GM21723 (cell line): ENCODE data around the gene NHSL1.

Source experiments
- ATAC-seq: cut with Tn5 transposase; IDR thresholded peaks from one replicate; pipeline ENCODE4 v1.9.1; 2021; ENCODE audit warnings: mild to moderate bottlenecking, moderate library complexity; ENCODE audit not compliant: unreplicated experiment

The NHSL1 gene

DNA sequence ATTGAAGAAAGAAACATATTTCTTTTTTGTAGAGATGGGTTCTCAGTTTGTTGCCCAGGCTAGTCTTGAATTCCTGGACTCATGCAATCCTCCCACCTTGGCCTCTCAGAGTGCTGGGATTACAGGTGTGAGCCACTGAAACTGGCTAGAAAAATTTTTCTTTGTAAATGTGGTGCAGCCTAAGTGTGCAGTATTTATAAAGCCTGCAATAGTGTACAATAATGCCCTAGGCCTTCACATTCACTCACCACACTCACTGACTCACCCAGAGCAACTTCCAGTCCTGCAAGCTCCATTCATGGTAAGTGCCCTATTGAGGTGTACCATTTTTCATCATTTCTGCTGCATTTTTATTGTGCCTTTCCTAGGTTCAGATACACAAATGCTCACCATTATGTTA lies 31.4 kb downstream of the NHSL1 start:
- no peak for ATAC-seq

- no peak for ATAC-seq
These were observed 34.2 kb downstream of the NHSL1 start for GRCh38 chr6:138465007-138465645.

- no peak for ATAC-seq
These were observed 35.2 kb downstream of the NHSL1 start for GRCh38 chr6:138464085-138464484.

DNA sequence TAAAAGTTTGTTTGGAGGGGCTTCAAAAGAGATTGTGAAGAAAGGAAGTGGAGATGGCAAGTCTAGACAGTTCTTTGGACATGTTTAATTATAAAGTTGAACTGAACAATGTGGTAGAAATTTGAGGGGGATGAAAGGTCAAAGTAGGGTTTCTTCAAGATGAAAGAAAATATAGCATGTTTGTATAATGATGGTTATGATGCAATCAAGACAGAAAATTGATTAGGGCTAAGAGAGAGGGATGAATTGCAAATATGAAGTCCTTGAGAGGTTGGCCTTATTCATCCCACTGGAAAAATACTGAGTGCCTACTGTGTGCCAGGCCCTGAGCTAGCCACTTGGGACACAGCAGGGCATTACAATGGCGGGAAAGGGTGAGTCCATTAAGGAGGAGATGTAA lies 37.6 kb downstream of the NHSL1 start:
- no peak for ATAC-seq

DNA sequence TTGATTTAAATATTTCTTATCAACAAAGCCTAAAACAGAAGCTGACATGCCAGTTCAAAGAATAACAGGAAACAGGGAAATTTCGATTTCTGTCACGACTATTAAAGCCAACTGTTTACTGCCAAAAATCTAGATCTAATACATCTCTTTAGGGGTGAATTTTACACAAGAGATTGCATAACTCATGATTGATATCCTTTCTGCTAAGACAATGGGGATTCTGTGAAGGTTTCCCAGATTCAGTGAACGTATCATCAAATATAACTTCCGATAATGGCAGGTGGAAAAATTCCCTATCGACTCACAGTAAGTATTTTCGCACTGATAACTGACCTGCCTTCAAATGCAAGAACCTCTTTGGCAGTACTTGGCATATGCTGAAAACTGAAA lies 42.9 kb downstream of the NHSL1 start:
- no peak for ATAC-seq

GRCh38 chr6:138455746-138456400 lies 43.4 kb downstream of the NHSL1 start:
- ATAC-seq = peak; percentile 89

- peak; percentile 61 for ATAC-seq
These were observed 44.1 kb downstream of the NHSL1 start for GRCh38 chr6:138454981-138455706.

DNA sequence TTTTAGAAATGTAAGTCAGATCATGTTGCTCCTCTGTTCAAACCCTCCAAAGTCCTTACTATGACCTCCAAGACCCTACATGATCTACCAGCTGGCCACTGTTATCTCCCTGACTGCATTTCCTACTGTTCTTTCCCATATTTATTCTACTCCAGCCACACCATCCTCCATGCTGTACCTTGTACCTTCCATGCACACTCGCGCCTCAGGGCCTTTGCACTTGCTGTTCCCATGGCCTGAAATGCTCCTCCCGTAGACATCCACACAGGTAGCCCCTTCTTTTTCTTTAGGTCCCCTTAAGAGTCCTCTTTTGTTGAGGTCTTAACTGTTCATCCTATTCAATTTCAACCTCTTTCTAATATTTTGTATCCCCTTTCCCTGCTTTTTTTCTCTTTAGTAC lies 48.3 kb downstream of the NHSL1 start:
- no peak for ATAC-seq

- ATAC-seq = peak; percentile 51
These were observed 48.8 kb downstream of the NHSL1 start for GRCh38 chr6:138450445-138450844.

DNA sequence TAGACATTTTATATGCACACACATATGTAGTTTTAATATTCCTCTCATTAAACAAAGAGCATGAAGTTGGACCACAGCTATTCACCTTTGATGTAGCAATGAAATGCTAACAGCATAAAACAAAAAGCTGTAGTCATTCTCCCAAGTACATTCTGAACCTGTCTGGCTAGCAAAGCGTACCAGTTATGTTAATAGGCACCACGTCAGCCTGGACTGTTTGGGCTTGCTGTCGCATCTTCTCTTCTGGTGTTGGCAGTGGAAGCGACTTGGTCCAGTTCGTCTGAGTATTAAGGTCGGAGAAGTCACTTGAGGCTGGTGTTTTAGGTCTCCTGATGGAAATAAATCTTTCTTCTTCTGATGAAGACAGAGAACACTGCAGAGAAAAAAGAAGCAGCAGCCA lies 52.5 kb downstream of the NHSL1 start:
- no peak for ATAC-seq

GRCh38 chr6:138443979-138444378 lies 55.3 kb downstream of the NHSL1 start:
- ATAC-seq = no peak

GRCh38 chr6:138442663-138443062 lies 56.6 kb downstream of the NHSL1 start:
- ATAC-seq = no peak

DNA sequence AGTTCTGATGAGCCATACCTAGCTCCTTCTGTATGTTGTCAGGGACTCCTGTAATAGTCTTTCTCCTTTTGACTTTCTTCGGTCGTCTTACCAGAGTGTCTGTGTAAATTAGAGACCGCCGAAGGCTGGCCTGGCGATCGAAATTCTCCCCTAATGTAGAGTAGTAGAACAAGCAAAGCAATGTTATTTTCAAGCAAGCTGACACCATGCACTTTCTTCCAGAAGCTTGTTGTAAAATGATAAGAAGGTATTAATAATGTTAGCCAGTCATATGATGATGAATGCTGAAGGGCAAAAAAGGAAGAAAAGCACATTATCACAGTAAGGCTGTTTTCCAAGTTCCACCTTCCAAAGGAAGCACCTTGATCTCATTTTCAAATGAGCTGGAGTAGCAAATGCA lies 57.3 kb downstream of the NHSL1 start:
- no peak for ATAC-seq

- ATAC-seq = no peak
These were observed 58.4 kb downstream of the NHSL1 start for GRCh38 chr6:138440758-138441357.

- no peak for ATAC-seq
These were observed 59.0 kb downstream of the NHSL1 start for GRCh38 chr6:138440296-138440695.

DNA sequence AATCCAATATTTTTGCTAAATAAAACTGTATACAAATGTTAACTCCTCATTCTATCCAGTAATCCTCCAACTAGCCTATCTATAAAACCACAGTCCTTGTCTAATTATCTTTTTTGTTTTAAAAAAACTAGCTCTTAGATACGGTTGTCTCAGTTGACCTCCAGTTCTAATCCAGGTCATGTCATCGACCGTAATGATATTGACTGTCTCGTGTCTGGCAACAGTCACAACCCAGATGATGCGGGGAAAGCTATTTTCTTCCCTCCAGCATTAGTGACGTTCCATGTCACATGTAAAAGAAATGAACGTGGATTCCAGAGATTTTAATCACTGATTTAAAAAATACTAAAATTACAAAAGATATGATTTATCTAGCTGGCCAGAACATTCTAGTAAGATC lies 59.7 kb downstream of the NHSL1 start:
- no peak for ATAC-seq

- no peak for ATAC-seq
These were observed 64.4 kb downstream of the NHSL1 start for GRCh38 chr6:138434925-138435324.

GRCh38 chr6:138434096-138434495 lies 65.2 kb downstream of the NHSL1 start:
- ATAC-seq = no peak

GRCh38 chr6:138432063-138432356 lies 67.3 kb downstream of the NHSL1 start:
- no peak for ATAC-seq

- no peak for ATAC-seq
These were observed 67.8 kb downstream of the NHSL1 start for GRCh38 chr6:138431256-138432062.
